Posterior vena cava (tissue), 2 donors: Measurements from ENCODE around the gene PCED1B. TPM values are rescaled to one million over a fixed set of nuclear protein-coding genes. Genes with fewer than 3 reads are reported as not detected.
"Not testable (repeated sequence)": the region's sequence is repeated elsewhere in the genome, so short reads cannot be mapped to it uniquely, and the experiment has no call there.

Experiments used
- DNase-seq: peaks from one replicate; pipeline ENCODE4 v3.0.0-alpha.2; 2020; ENCODE audit warnings: low spot score
- intact Hi-C, 2 donors: fragments of 100-400 bp; cut with DNase I; formaldehyde crosslinking; loops; one replicate each; pipeline versions ENCODE4 v1.14.1 to v1.14.2; 2022 to 2023
- total RNA-seq, 2 donors: library from RNA; stranded (reverse); fragmentation: NEBNext Ultra II Directional; extraction: Animal tissue kit (Norgen Biotek cat#: 25700); gene quantifications; one replicate each; pipeline ENCODE4 v1.2.1, GENCODE V29; 2021
- donor health status: DM: yes; HTN: yes; CAD: no.
- donor health status: DM: yes; HTN: yes; CAD: no.

Gene PCED1B
- total RNA-seq, 2 donors from 2014 or later: 5.7 to 7.2 TPM

DNA sequence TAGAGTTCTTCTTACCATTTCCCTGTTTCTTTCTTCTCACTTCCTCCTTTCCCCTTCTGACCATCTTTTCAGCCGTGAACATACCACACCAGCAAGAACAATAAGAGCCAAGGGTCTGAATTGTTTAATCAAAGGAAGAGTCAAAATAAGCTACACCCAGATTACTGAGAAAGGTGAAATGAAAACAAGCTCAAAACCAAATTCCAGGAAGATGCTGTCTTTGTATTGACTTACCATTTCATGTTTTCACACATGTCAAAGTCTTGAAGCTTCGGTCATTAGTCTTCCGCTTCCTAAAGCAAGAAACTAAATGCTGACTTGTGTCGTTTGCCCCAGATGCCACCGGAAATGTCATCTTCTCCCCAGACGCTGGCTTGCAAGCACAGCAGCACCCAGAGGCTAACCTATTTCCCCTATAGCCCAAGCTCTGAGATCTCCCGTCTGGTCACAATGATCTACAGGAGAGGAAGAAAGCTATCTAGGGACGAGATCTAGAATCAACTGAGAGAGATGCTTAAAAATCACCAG lies 136.8 kb downstream of the PCED1B start:
- no peak for DNase-seq

DNA sequence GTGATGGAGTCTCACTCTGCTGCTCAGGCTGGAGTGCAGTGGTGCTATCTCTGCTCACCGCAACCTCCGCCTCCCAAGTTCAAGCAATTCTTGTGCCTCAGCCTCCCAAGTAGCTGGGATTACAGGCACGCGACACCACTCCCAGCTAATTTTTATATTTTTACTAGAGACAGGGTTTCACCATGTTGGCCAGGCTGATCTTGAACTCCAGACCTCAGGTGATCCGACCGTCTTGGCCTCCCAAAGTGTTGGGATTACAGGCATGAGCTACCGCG lies 138.1 kb downstream of the PCED1B start:
- DNase-seq, intact Hi-C loops: not testable (repeated sequence)

More for the DNA sequence above, 136.8 kb downstream of the PCED1B start:
- intact Hi-C loops: no loop called here

DNA sequence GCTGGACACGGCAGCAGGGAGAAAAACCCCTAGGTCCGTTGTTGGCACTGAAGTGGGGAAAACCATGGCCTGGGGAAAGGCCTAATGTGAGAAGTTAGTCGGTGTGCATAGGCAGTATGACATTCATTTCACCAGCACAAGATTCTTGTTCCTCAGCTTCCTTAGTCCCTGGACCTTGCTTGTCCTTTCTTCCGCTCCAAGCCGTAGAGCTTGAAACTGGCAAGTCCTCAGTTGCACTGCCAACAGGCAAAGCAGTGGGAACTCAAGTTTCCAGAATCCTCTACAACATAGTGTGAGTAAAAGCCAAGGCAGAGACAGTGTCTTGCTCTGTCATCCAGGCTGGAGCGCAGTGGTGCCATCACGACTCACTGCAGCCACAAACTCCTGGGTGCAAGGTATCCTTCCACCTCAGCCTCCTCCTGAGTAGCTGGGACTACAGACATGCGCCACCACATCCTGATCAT lies 138.8 kb downstream of the PCED1B start:
- intact Hi-C loops: no loop called here
- DNase-seq: no peak

DNA sequence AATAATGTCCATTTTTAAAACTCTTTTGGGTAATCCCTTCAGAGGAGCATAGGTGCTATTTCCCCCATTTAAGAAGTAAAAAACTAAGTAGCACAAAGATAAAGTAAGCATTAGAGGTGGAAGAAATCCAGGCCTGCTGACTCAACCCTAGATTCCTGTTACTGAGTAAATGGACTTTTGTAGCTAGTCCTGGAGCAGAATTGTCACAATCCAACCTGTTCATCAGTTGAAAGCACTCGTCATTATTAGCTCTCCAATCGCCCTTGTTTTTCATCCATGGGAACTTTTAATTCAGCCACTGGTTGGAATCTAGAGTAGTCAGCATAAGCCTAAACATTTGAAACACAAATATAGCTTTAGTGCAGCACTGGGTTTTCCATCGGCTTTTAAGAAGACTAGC lies 139.8 kb downstream of the PCED1B start:
- intact Hi-C loops: no loop called here
- no peak for DNase-seq

DNA sequence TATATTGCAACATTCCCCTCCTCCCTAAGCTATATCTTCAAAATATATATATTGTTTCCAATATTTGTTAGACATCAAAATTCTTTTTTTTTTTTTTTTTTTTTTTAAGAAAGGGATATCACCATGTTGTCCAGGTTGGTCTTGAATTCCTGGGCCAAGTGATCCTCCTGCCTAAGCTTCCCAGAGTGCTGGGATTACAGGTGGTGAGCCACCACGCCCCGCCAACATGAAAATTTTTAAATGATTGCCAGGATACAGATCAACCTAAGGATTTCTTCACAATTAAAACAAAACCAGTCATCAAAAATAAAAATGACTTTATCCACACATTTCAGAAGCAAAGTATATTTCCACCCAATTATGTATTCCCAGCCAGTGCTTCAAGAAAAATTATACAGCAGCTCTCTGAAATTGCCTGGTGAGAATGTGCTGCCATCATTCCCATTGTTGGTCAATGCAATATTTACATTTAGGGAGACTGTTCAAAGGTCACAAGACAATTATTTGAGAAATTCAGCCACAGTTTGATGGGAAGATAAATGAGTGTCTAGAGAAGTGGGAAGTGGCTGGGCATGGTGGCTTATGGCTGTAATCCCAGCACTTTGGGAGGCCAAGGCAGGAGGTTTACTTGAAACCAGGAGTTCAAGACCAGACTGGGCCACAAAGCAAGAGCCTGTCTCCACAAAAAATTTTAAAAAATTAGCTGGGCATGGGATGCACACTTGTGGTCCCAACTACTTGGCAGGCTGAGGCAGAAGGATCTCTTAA lies 142.0 kb downstream of the PCED1B start:
- intact Hi-C loops: no loop called here
- no peak for DNase-seq

DNA sequence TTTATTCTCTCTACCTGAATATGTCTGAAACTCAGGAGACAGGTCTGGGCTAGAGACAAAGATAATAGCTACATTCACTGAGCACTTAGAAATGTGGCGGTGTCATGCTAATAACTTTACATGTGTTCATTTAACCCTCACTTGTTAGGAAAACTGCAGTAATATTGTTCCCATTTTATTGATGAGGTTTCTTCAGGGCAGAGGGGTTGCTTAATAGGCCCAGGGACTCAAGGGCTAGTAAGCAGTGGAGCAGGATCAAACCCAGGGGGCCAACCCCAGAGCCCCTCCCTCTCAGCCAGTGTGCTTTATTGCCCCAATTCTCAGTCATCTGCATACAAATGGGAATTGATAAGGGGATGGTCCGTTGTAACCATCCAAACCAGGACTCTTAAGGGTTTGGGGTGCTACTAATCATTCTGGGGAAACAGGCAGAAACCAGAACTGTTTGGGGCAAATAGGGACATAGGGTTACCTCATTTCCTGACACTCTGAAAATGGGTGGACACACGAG lies 143.2 kb downstream of the PCED1B start:
- DNase-seq: no peak
- intact Hi-C loops: no loop called here

DNA sequence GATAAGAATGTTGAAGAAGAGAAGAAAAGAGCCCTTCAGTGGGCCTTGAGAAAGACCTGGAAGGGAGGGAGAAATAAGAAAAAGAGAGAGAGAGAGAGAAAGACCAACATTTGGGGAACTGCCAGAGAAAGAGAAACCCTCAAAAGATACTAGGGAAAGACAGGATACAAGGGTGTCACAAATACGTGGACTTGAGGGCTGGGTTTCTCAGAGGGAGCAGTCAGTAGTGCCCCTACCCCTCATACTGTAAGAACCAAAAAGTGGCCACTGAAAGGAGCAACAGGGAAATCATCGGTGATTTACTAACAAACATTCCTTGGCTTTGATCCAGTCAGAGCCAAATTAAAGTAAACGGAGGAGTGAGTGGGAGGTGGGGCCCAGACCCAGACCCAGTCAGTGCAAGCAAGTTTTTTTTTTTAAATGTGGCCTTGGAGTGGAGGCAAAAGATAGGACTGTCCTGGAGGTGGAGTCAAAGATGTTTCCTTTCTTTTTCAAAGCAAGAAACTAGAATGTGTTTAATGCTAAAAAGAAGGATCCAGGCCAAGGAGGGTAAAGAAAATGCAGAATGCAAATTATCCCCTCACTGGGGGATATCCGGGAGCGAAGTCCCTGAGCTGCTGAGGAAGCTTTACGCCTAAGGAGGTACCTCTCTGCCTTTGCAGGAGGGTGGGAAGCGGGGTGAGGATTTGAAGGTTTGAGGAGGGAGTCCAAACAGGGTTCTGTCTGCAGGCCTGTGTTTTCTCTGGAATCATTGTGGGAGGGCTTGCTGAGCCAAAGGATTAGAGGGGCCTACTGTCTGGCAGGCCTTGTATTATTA lies 143.8 kb downstream of the PCED1B start:
- intact Hi-C loops: no loop called here
- no peak for DNase-seq

DNA sequence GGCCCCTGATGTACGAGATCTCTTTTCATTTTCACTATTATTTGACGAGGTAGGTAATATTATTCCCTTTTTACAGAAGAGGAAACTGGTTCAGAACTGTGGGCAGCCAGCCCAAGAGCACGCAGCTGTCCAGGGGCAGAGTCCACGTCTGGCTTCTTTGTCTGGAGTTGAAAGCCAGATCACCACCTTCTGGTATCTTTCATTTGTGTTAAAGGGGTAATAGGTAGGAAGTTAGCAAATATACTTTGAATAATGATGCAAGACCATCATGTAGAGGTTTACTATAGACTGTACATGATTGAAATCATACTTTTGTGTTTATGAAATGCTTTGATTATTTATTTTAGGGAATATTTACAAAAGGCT lies 144.4 kb downstream of the PCED1B start:
- DNase-seq: no peak
- intact Hi-C loops: no loop called here

DNA sequence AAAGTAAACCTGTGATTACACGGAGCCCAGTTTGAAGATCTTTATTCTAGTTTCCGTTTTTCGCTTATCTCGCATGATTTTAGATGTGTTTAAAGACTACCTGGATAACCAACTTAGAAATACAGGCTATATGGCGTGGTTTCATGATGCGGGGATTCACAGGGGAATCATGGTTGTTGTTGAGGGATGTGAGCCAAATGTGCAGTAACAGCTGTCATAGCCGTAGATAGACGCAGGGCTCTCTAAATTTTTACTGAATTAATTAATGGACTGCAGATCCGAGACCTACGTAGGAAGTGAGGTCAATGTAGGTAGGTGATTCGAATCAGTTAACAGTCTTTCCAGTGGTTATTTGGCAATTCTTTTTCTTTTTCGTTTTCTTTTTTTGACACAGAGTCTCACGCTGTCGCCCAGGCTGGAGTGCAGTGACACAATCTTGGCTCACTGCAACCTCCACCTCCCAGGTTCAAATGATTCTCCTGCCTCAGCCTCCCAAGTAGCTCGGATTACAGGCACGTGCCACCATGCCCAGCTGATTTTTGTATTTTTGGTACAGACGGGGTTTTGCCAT lies 145.2 kb downstream of the PCED1B start:
- intact Hi-C loops: no loop called here
- DNase-seq: no peak

DNA sequence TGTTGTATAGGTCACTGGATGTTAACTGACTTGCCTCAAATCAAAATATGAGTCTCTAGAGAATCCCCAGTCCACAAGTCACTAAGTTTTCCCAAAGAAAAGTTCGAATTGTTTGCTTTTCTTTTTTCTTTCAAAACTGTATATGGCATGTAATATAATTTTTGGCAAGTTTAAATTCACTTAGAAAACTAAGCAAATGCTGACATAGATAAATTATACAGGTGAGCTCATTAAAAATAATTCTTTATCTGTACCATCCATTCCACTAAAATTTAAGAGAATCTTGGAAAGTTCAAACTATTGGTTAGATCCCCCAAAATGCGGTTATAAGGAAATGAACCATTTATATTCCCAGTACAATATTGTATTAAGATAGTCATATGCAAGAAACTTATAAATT lies 145.9 kb downstream of the PCED1B start:
- DNase-seq: no peak
- intact Hi-C loops: no loop called here

DNA sequence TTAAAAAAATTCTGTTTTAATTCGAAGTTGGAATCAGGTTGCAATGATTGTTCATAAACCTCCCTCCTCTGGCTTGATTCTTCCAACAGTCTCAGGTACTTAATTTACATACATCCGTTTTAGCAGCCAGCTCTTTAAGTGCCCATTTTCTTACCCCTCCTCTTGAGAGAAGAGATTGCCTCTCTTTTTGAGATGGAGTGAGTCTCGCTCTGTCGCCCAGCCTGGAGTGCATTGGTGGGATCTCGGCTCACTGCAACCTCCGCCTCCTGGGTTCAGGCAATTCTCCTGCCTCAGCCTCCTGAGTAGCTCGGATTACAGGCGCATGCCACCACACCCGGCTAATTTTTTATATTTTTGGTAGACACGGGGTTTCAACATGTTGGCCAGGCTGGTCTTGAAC lies 146.8 kb downstream of the PCED1B start:
- DNase-seq: no peak
- intact Hi-C loops: no loop called here

DNA sequence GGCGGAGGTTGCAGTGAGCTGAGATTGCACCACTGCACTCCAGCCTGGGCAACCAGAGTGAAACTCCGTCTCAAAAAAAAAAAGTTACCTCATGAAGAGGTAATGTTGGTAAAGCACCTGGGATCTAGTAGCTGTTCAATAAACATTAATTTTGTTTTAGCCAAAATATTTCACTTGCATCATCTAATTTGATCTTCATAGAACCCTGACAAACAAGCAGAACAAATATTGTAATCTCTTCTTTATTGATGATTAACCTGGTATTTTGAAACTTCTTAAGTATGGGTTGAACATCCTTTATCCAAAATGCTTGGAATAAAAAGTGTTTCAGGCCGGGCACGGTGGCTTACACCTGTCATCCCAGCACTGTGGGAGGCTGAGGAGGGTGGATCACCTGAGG lies 149.4 kb downstream of the PCED1B start:
- intact Hi-C loops: no loop called here
- DNase-seq: no peak

DNA sequence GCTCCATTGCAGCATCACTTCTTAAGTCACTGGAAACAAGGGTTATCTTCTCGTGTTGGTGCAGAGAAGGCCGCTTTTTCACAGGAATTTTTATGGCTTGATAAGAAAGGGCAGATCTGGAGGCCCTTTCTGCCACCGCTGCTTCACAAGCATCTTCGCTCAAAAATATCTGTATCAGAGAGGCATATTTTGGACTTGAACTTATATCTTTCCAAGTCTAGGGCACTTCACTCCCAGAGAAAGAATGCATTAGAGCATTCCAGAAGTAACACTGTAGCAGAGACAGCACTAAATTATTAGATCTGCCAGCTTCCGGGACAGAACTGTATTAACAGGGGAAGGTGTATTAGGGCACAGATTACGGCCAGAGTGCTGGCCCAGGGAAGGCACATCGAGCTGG lies 152.0 kb downstream of the PCED1B start:
- intact Hi-C loops: no loop called here

DNA sequence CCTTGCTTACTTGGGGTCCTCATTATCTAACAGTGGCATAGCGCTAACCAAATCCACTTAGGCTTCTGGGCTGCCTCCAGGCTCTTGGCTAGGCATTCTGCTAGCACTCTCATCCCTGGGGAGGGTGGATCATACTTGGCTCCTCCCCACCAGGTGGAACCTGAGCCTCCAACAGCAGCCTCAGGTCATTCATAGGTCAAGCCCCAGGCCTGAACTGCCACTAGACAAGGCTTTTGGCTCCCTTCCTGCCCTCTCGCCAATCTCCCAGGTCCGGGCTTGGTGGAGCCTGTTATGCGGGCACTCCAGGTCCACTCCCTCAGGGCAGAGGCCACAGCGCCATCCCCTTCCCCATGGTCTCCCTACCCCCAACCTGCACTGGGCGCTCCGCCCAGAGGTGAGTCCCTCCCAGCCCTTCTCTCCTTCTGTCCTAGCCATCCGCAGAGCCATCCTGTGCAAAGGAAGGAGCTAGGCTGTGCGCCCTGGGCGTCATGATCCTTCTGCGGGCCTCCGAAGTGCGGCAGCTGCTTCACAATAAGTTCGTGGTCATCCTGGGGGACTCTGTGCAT lies 155.2 kb downstream of the PCED1B start:
- intact Hi-C loops: no loop called here
- no peak for DNase-seq

More for the DNA sequence above, 152.0 kb downstream of the PCED1B start:
- DNase-seq: no peak

DNA sequence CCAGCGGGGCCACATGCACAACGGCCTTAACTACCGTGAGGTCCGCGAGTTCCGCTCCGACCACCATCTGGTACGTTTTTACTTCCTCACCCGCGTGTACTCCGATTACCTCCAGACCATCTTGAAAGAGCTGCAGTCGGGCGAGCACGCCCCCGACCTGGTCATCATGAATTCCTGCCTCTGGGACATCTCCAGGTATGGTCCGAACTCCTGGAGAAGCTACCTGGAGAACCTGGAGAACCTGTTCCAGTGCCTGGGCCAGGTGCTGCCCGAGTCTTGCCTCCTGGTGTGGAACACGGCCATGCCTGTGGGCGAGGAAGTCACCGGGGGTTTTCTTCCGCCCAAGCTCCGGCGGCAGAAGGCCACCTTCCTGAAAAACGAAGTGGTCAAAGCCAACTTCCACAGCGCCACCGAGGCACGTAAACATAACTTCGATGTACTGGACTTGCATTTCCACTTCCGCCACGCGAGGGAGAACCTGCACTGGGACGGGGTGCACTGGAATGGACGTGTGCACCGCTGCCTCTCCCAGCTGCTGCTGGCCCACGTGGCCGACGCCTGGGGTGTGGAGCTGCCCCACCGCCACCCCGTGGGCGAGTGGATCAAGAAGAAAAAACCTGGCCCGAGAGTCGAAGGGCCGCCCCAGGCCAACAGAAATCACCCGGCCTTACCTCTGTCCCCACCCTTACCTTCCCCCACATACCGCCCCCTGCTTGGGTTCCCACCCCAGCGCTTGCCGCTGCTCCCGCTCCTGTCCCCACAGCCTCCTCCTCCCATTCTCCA lies 156.0 kb downstream of the PCED1B start:
- no peak for DNase-seq
- intact Hi-C loops: no loop called here

DNA sequence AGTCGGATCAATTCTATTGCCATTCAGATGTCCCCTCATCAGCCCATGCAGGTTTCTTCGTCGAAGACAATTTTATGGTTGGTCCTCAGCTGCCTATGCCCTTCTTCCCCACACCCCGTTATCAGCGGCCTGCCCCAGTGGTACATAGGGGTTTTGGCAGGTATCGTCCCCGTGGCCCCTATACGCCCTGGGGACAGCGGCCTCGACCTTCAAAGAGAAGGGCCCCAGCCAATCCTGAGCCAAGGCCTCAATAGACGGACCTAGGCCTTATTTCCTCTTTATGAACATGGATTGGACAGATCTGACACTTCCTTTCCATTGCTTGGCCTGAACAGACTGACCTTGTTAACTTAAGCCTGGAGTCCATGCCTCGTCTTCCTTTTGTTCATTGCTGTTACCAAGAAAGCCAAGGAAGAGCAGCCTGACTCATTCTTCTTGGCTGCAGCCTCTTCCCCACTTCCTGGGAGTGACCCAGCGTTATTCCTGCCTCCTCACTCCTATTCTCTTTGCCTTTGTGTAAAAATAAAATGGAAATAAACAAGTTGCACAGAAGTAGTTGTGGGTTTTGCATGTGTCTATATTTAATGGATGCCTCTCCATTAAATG lies 156.8 kb downstream of the PCED1B start:
- DNase-seq: no peak
- intact Hi-C loops: no loop called here

DNA sequence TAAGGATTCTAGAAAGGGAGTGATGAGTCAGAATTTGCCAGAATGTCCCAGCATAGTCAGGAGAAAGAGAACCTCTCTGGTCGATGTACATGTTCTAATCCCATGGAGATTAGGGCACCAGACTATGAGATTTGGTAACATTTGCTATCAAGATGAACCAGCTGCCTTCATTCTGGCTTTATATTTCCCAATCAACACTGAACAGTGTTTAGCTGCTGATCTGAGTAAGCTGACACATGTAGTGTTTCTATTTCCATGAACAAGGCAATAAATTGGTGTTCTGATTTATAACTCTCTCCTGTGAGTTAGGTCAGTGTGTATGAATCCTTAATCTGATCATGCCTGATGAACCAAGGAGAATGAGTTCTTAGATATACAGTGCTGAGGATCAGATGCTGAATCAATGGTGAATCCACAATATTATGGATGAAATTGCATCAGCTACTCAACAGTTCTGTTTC lies 158.4 kb downstream of the PCED1B start:
- intact Hi-C loops: no loop called here
- DNase-seq: no peak

DNA sequence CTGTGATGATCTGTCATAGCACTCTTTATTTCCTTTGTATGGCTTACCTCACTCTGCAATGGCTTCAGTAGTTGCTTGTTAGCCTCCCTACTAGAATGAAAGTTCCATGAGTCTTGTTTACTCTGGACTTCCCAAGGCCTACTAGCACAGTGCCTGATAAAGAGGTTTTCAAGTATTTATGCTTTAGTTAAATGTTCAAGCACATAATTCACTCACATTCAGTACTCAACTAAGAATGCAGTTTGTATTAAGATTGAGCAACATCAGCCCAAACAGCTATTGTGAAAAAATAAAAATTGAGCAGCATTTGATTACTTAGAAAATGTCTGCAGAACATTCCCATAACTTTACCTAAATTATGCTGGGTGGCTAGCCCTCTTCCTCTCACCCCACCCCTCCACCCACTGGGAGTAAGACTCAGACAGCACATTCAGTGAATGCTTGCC lies 159.3 kb downstream of the PCED1B start:
- intact Hi-C loops: no loop called here
- no peak for DNase-seq

DNA sequence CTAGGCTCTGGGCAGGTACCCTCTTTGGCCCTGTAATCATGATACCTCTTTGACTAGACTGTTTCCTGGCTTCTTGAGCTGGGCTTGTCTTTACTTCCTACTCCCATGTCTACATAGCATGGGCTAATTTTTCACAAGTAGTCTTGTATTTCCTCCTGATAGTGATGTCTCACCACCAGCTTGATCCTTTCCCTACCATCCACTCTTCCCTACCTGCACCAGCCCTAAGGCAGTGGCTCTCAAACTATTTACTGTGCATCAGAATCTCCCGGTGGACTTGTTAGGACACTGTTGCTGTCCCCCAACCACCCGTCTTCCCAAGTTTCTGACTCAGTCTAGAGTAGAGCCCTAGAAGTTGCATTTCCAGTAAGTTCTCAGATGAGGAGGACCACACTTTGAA lies 163.0 kb downstream of the PCED1B start:
- intact Hi-C loops: no loop called here
- no peak for DNase-seq
